KOPT-K1 (cell line): ENCODE results near the gene ZW10.

Experiments
- H3K27ac ChIP-seq: fragments of 200-600 bp; sonication (generic); 2 replicates; pipeline ENCODE4 v1.5.1; 2016; ENCODE audit warnings: antibody characterized with exemption, mild to moderate bottlenecking, low read depth, low read length; ENCODE audit not compliant: poor library complexity, severe bottlenecking
- H3K36me3 ChIP-seq: fragments of 200-600 bp; sonication (generic); 2 replicates; pipeline ENCODE4 v1.5.1; 2017; ENCODE audit warnings: antibody characterized with exemption, mild to moderate bottlenecking, low read length, moderate library complexity; ENCODE audit not compliant: insufficient read depth
- H3K9me3 ChIP-seq: fragments of 200-600 bp; sonication (generic); 2 replicates; pipeline ENCODE4 v1.5.1; 2017; ENCODE audit warnings: antibody characterized with exemption, low read length, mild to moderate bottlenecking; ENCODE audit not compliant: insufficient read depth, poor library complexity, severe bottlenecking

Gene ZW10

DNA sequence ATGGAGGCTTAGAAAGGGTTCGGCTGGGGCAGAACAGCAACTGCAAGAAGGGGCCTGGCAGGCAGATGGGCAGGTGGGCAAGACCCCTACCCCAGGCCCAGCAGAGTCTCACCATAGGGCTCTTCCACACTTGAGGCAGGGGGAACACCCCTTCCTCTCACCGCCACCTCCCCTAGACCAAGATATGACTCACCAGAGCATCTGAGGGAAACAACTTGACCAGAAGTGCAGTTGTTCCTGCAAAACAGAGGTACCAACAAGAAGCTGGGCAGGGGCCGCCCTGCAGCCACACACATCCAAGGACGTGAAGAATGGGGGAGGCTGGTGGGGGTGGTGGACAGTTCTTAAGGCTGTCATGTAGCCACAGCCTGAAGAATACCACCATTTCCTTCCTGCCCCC, 78.3 kb downstream of the ZW10 start:
- Histone ChIP-seq H3K27ac (no peak overlapping the region), H3K36me3 (no peaks in the 10 kb centered on the region), H3K9me3 (no peaks in the 10 kb centered on the region)

- Histone ChIP-seq H3K9me3 (no peaks in the 10 kb centered on the region), H3K36me3 (no peaks in the 10 kb centered on the region), H3K27ac (no peak overlapping the region)
Observed at GRCh38 chr11:113694390-113694789, 79.1 kb downstream of the ZW10 start.

- Histone ChIP-seq H3K36me3 (no peaks in the 10 kb centered on the region), H3K27ac (no peak overlapping the region), H3K9me3 (no peaks in the 10 kb centered on the region)
Observed at GRCh38 chr11:113693030-113693429, 80.5 kb downstream of the ZW10 start.

GRCh38 chr11:113690619-113691569, 82.6 kb downstream of the ZW10 start:
- Histone ChIP-seq H3K9me3 (no peaks in the 10 kb centered on the region), H3K36me3 (no peaks in the 10 kb centered on the region), H3K27ac (no peak overlapping the region)

GRCh38 chr11:113689768-113690618, 83.5 kb downstream of the ZW10 start:
- no peaks in the 10 kb centered on the region for H3K9me3 ChIP-seq
- H3K36me3 ChIP-seq: no peaks in the 10 kb centered on the region
- no peak overlapping the region for H3K27ac ChIP-seq

DNA sequence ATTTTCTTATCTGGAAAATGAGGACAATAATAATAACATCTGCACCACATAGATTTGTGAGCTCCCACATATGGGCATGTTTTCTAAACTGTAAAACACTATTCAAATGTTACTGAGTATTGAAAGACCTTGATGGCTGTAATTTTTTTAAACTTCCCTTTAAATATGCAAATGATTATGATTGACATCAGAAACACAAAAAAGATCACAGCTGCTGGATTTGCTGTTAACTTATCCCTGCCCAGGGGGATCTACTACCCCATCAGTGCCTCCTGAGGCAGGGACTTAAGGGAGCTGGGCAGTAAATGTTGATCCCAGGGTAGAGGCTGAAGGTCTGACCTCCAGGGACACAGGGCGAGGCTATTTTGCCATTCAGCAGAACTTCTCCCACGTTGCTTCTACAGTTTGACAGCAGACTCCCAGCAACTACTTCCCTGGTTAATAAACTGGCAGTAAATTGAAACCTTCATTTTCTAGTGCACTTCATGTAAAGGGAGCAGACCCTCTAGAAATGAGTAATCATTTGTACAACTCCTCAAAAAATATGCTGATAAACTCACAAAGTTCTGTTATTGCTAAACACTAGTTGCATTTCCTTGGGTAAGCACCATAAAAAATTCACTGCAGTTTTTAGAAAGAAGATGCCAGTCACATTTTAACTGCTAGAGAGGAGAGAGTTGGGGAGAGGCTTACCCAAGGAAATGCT, 87.7 kb downstream of the ZW10 start:
- no peaks in the 10 kb centered on the region for H3K36me3 ChIP-seq
- no peak overlapping the region for H3K27ac ChIP-seq
- no peaks in the 10 kb centered on the region for H3K9me3 ChIP-seq

GRCh38 chr11:113684496-113684895, 89.0 kb downstream of the ZW10 start:
- H3K9me3 ChIP-seq: no peaks in the 10 kb centered on the region
- no peaks in the 10 kb centered on the region for H3K36me3 ChIP-seq
- H3K27ac ChIP-seq: no peak overlapping the region

DNA sequence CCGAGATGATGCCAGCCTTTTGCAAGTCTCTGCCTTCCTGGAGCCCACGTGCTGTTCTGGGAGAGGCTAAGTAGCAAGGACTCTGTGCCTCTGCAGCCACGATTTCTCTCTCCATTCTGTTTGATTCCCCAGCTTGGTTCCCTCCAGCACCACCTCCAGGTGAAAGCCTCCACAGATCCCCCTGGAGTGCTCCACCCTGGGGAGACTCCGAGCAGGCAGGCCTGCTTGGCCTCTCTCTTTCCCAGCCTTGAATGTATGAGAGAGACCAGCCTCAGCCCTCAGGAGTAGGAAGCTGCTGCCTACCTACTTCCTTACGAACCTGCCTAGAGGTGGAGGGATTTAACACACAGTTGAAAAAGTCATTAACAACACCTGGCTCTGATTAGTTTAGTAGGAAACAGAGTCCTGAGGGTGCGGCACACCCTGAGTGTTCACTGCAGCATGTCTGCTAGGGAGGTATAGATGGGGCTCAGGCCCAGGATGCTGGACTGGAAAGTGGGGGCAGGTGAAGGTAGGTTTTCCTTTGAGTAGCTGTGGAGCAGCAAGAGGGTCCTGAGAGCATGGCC, 89.9 kb downstream of the ZW10 start:
- no peaks in the 10 kb centered on the region for H3K36me3 ChIP-seq
- H3K9me3 ChIP-seq: no peaks in the 10 kb centered on the region
- no peak overlapping the region for H3K27ac ChIP-seq
